Measurements from ENCODE around the gene WDR33. TPM values are rescaled to one million over a fixed set of nuclear protein-coding genes. Genes with fewer than 3 reads are reported as not detected.
"Not testable (repeated sequence)": the region's sequence is repeated elsewhere in the genome, so short reads cannot be mapped to it uniquely, and the experiment has no call there.

Gene WDR33
- total RNA-seq, 1 donor from 2014 or later: 81.0 TPM

DNA sequence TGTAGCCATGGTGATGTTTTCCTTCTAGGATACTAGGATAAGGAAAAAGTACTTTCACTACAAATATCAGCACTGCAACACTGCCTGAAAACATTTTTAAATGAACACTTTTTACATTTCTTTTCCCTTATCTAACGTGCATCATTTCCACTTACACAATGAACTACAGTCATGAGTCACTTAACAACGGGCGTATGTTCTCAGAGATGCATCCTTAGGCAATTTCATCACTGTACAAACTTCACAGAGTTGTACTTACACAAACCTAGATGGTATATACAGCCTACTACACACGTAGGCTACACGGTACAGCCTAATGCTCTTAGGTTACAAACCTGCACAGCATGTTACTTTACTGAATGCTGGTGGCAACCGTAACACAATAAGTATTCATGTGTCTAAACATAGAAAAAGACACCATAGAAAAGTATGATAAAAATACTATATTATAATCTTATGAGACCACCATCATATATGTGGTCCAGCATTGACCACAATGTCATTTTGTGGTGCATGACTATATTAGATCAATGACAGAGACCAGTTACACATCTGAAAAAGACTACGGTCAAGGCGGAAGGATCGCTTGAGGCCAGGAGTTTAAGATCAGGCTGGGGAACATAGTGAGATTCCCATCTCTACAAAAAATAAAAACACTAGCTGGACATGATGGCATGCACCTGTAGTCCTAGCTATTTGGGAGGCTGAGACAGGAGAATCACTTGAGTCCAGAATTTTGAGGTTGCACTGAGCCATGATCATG lies 39.8 kb downstream of the WDR33 start:
- H3K27me3 Mint-ChIP-seq (ENCODE audit: insufficient read depth): no peaks in the 10 kb centered on the region
- H3K9me3 Mint-ChIP-seq: no peaks in the 10 kb centered on the region
- peaks cover 9% of the 10 kb centered on the region for H3K4me1 Mint-ChIP-seq (ENCODE audit: low read depth)
- peaks cover 19% of the 10 kb centered on the region for H3K36me3 Mint-ChIP-seq (ENCODE audit: low read depth)
- DNase-seq (ENCODE audit: low spot score): no peak
- H3K27ac Mint-ChIP-seq: no peak overlapping the region
- intact Hi-C loops (cut with micrococcal nuclease): loop anchor here (2.0 kb wide), 1 partner anchor 40 kb away; the partner anchor contains the start of gene WDR33
- H3K4me3 Mint-ChIP-seq: no peak overlapping the region

DNA sequence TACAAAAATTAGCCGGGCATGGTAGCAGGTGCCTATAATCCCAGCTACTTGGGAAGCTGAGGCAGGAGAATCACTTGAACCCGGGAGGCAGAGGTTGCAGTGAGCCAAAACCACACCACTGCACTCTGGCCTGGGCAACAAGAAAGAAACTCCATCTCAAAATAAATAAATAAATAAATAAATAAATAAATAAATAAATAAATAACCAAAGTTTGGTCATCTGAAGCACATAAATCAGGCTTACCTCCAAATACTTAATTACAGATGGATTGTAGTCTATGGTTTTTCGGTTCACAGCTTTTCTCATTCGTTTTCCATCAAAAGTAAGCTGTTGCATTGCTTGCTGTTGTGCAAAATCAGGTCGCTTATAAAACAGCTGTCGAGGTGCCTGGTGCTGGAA lies 40.4 kb downstream of the WDR33 start:
- peaks cover 23% of the 10 kb centered on the region for H3K36me3 Mint-ChIP-seq (ENCODE audit: low read depth)
- intact Hi-C loops (cut with micrococcal nuclease): loop anchor here (2.0 kb wide), 1 partner anchor 40 kb away; the partner anchor contains the start of gene WDR33
- not testable (repeated sequence) for DNase-seq (ENCODE audit: low spot score); H3K27ac Mint-ChIP-seq; H3K9me3 Mint-ChIP-seq; H3K27me3 Mint-ChIP-seq (ENCODE audit: insufficient read depth); H3K4me1 Mint-ChIP-seq (ENCODE audit: low read depth); H3K4me3 Mint-ChIP-seq

DNA sequence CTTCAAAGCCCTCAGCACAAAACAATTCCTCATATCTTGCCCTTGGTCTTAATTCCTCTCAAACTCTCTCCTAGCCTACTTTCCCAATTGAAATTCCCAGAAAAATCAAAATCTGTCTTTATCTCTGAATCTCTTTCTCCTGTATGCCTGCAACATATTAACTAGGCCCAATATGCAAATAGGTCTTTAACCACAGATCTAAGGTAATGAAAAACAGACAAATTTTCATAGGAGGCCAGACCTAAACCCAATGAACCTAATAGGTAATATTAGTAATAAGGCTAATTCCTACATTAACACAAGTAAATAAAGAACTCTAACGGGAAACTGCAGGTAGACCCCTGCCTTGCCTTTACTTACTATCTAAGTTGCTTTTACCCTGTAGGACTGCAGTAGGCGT lies 41.4 kb downstream of the WDR33 start:
- no peak overlapping the region for H3K27ac Mint-ChIP-seq
- intact Hi-C loops (cut with micrococcal nuclease): no loop called here
- no peaks in the 10 kb centered on the region for H3K27me3 Mint-ChIP-seq (ENCODE audit: insufficient read depth)
- no peak for DNase-seq (ENCODE audit: low spot score)
- peaks cover 5% of the 10 kb centered on the region for H3K4me1 Mint-ChIP-seq (ENCODE audit: low read depth)
- no peak overlapping the region for H3K4me3 Mint-ChIP-seq
- H3K36me3 Mint-ChIP-seq (ENCODE audit: low read depth): peaks cover 31% of the 10 kb centered on the region
- no peaks in the 10 kb centered on the region for H3K9me3 Mint-ChIP-seq

DNA sequence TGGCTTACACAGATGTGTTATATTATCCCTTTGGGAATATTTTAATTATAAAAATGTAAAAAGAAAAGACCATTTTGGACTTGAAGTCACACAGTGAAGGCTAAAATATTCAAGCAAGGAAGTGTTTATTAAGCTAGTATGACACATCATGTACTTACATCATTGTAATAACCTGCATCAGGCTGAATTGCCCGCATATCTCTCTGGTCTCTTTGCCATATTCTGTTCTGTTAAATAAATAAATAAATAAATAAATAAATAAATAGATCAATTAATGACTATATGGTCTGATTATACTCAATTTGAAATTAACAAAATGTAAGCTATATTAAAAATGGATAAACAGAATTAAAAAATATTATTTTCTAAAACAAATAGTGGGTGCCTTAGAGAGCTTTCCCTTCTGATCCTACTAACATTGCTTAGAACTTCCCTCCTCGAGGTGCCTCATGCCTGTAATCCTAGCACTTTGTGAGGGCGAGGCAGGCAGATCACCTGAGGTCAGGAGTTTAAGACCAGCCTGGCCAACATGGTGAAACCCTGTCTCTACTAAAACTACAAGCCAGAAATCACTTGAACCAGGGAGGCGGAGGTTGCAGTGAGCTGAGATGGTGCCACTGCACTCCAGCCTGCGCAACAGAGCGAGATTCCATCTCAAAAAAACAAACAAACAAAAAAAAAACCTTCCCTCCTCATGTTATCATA lies 42.0 kb downstream of the WDR33 start:
- no peak overlapping the region for H3K27ac Mint-ChIP-seq
- intact Hi-C loops (cut with micrococcal nuclease): no loop called here
- peaks cover 5% of the 10 kb centered on the region for H3K4me1 Mint-ChIP-seq (ENCODE audit: low read depth)
- H3K36me3 Mint-ChIP-seq (ENCODE audit: low read depth): peaks cover 36% of the 10 kb centered on the region
- H3K9me3 Mint-ChIP-seq: no peaks in the 10 kb centered on the region
- H3K27me3 Mint-ChIP-seq (ENCODE audit: insufficient read depth): no peaks in the 10 kb centered on the region
- no peak for DNase-seq (ENCODE audit: low spot score)
- H3K4me3 Mint-ChIP-seq: no peak overlapping the region

DNA sequence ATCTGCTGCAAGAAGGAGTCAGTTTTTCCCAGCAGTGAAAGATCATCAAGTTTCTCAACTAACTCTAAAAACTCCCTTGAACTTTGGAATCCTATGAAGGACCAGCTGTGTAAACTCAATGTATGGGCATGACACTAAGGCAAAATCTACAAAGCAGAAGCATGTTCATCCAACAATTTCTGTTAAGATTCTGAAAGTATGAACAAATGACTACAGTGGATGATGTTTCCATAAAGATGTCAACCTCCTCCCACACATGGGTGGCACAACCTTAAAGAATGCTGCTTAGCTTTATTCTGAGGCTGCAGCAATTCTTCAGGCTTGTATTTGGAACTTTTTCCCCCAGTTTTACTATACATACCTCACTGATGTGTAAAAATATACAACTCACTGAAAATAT lies 47.2 kb downstream of the WDR33 start:
- Mint-ChIP-seq H3K4me3 (no peak overlapping the region), H3K4me1 (ENCODE audit: low read depth) (peaks cover 8% of the 10 kb centered on the region), H3K27me3 (ENCODE audit: insufficient read depth) (no peaks in the 10 kb centered on the region), H3K9me3 (no peaks in the 10 kb centered on the region), H3K36me3 (ENCODE audit: low read depth) (peaks cover 49% of the 10 kb centered on the region), H3K27ac (no peak overlapping the region)
- intact Hi-C loops (cut with micrococcal nuclease): no loop called here
- DNase-seq (ENCODE audit: low spot score): no peak

DNA sequence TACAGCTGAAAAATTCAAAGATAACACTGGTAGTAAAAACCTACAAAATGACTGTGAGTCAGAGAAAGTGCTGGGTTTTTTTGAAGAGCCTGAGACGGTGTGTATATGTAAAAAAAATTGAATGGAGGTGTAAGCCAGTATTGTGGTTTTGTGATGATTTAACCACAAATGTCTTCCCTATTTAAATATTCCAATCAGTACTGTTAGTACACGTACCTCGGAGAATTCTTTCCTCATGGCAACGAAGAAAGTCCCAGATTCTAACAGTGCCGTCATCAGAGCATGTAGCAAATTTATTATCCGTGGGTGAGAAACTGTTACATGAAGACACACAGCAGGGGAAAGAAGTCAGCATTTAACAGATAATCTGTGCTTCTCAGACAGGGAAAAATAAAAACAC lies 48.1 kb downstream of the WDR33 start:
- Mint-ChIP-seq H3K4me3 (no peak overlapping the region), H3K9me3 (no peaks in the 10 kb centered on the region), H3K27ac (no peak overlapping the region), H3K27me3 (ENCODE audit: insufficient read depth) (no peaks in the 10 kb centered on the region), H3K36me3 (ENCODE audit: low read depth) (peaks cover 51% of the 10 kb centered on the region), H3K4me1 (ENCODE audit: low read depth) (peaks cover 8% of the 10 kb centered on the region)
- no peak for DNase-seq (ENCODE audit: low spot score)
- intact Hi-C loops (cut with micrococcal nuclease): no loop called here

DNA sequence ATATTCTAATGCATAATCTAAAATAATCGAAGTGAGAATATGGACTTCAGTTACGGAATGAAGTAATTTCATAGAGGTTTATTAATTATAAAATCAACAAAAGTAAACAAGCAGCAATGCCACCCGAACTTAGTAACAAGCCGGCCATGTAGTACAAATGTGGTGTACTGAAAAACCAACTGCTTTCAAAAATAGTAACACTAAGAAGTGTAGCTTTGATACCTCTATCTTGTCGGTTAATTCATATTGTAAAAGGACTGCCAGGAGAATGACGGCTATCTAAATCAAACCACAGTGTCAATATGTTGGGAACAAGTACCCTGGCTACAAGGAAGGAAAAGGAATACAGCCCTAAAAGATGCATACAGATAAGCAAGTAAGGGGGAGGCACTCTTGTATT lies 48.5 kb downstream of the WDR33 start:
- no peak for DNase-seq (ENCODE audit: low spot score)
- intact Hi-C loops (cut with micrococcal nuclease): no loop called here
- no peak overlapping the region for H3K27ac Mint-ChIP-seq
- H3K4me3 Mint-ChIP-seq: no peak overlapping the region
- no peaks in the 10 kb centered on the region for H3K9me3 Mint-ChIP-seq
- H3K4me1 Mint-ChIP-seq (ENCODE audit: low read depth): peaks cover 8% of the 10 kb centered on the region
- peaks cover 49% of the 10 kb centered on the region for H3K36me3 Mint-ChIP-seq (ENCODE audit: low read depth)
- H3K27me3 Mint-ChIP-seq (ENCODE audit: insufficient read depth): no peaks in the 10 kb centered on the region

DNA sequence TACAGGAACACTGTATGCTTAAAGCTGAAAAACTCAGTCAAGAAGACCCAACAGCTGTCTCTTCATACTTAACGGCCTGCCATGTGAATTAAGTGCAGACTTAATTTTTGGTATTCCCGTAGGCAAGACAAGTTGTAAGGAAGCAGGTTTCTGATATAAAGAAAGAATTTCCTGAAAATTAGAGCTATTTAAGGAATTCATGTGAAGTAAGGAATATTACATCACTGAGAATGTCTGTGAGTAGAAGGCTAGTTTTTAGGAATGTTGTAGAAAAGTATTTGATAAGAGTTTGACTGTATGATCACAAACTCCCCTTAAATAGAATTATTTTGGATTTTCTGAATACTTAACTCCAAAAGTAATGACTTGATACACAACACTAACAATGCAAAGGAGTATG lies 51.0 kb downstream of the WDR33 start:
- Mint-ChIP-seq H3K27me3 (ENCODE audit: insufficient read depth) (no peaks in the 10 kb centered on the region), H3K4me3 (no peak overlapping the region), H3K4me1 (ENCODE audit: low read depth) (peaks cover 8% of the 10 kb centered on the region), H3K27ac (no peak overlapping the region), H3K9me3 (no peaks in the 10 kb centered on the region), H3K36me3 (ENCODE audit: low read depth) (peaks cover 38% of the 10 kb centered on the region)
- DNase-seq (ENCODE audit: low spot score): no peak
- intact Hi-C loops (cut with micrococcal nuclease): no loop called here

DNA sequence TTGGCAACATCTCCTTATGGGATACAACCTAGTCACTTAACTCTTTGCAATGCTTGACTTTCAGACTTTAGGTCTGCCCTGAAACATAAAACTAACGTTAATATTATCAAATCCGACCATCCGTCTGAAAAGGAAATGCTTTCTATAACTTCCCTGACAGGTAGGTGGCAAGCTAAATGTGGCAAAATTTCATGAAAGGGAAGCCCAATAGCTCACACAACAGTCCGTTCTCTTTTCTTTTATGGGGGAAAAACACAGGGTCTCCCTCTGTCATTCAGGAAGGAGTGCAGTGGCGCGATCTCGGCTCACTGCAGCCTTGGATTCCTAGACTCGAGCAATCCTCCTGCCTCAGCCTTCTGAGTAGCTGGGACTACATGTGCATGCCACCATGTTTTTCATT lies 56.8 kb downstream of the WDR33 start:
- peaks cover 4% of the 10 kb centered on the region for H3K4me1 Mint-ChIP-seq (ENCODE audit: low read depth)
- intact Hi-C loops (cut with micrococcal nuclease): loop anchor here (1.0 kb wide), 1 partner anchor 11 kb away; no protein-coding TSS in a partner anchor
- no peak for DNase-seq (ENCODE audit: low spot score)
- H3K27me3 Mint-ChIP-seq (ENCODE audit: insufficient read depth): no peaks in the 10 kb centered on the region
- H3K36me3 Mint-ChIP-seq (ENCODE audit: low read depth): peaks cover 26% of the 10 kb centered on the region
- no peak overlapping the region for H3K27ac Mint-ChIP-seq
- H3K4me3 Mint-ChIP-seq: no peak overlapping the region
- no peaks in the 10 kb centered on the region for H3K9me3 Mint-ChIP-seq

DNA sequence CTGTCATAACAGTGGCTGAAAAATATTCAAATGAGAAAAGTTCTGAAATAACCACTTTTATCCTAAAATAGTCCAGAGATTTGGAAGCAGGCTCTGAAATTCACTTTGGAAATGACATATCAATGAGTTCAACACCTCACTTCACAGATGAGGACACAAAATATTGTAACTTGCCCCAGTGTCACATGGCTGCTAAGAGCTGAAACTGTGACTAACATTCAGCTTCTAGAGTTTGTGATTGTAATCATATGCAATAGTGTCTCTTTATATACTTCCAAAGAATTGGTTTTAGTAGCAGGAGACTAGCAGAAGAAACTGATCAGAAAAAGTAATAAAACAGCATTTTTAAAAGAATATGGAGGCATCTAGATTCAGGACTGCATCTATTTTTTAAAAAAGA lies 57.6 kb downstream of the WDR33 start:
- Mint-ChIP-seq H3K9me3 (no peaks in the 10 kb centered on the region), H3K4me1 (ENCODE audit: low read depth) (peaks cover 4% of the 10 kb centered on the region), H3K27ac (peak overlapping the region; percentile 1), H3K27me3 (ENCODE audit: insufficient read depth) (no peaks in the 10 kb centered on the region), H3K36me3 (ENCODE audit: low read depth) (peaks cover 24% of the 10 kb centered on the region), H3K4me3 (no peak overlapping the region)
- no peak for DNase-seq (ENCODE audit: low spot score)
- intact Hi-C loops (cut with micrococcal nuclease): no loop called here

DNA sequence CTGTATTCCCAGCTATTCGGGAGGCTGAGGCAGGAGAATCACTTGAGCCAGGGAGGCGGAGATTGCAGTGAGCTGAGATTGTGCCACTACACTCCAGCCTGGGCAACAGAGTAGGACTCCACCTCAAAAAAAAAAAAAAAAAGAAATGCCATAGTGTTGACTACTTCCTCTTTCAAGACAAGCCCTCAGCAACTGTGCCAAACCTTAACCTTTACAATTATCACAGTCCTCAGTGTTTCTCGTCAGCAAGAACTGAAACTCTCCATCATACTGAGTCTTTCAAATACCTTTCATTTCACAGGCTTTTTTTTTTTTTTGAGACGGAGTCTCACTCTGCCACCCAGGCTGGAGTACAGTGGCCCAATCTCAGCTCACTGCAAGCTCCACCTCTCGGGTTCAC lies 61.4 kb downstream of the WDR33 start:
- peaks cover 11% of the 10 kb centered on the region for H3K4me1 Mint-ChIP-seq (ENCODE audit: low read depth)
- H3K9me3 Mint-ChIP-seq; DNase-seq (ENCODE audit: low spot score); intact Hi-C loops (cut with micrococcal nuclease); H3K27me3 Mint-ChIP-seq (ENCODE audit: insufficient read depth); H3K27ac Mint-ChIP-seq; H3K4me3 Mint-ChIP-seq: not testable (repeated sequence)
- peaks cover 28% of the 10 kb centered on the region for H3K36me3 Mint-ChIP-seq (ENCODE audit: low read depth)

DNA sequence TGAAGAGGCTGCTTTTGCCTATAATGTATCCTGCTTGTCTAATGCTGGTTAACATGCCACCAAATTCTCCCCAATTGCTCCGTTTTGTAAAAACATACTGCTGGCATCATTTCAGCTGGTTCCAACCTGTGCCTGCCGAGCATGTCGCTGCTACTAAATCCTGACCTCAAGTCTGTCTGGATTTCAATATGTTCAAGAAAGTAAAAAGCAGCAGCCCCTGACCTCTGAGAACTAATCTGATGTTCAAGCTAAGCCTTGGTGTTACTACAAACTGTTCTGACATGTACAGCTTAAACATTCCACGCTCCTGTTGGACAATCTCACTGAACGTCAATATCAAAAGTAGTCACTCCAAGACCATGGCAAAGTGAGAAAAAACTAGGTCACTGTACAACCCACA lies 63.4 kb downstream of the WDR33 start:
- intact Hi-C loops (cut with micrococcal nuclease): no loop called here
- H3K36me3 Mint-ChIP-seq (ENCODE audit: low read depth): peaks cover 35% of the 10 kb centered on the region

DNA sequence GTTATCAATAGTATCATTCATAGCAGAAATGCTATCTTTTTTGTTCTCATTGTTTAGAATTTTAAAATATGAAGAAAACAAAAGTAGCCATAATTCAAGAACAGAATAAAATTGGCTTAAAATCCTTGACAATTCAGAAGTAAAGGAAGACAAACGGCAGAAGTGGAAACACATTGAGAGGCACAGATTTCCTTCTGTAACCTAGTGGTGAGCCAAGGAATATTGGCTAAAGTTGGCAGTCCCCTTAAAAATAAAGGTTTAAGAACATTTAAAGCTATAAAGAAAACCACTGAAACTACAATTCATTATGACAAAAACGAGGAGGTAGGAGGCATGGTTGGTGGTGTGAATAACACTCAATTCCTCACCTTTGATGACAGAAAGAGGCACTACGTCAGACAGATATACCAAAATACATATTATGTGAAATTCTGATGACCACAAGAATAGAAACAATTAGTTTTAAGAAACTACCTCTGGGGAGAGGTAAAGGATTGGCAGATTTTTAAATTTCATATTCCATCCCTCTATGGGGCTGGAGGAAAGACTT lies 67.4 kb downstream of the WDR33 start:
- peaks cover 47% of the 10 kb centered on the region for H3K36me3 Mint-ChIP-seq (ENCODE audit: low read depth)
- H3K4me3 Mint-ChIP-seq: no peak overlapping the region
- no peaks in the 10 kb centered on the region for H3K9me3 Mint-ChIP-seq
- peak overlapping the region; percentile 27 for H3K27ac Mint-ChIP-seq
- H3K27me3 Mint-ChIP-seq (ENCODE audit: insufficient read depth): no peaks in the 10 kb centered on the region
- DNase-seq (ENCODE audit: low spot score): no peak
- intact Hi-C loops (cut with micrococcal nuclease): no loop called here
- peaks cover 42% of the 10 kb centered on the region for H3K4me1 Mint-ChIP-seq (ENCODE audit: low read depth)

More for the DNA sequence above, 63.4 kb downstream of the WDR33 start:
- H3K4me3 Mint-ChIP-seq: no peak overlapping the region
- H3K4me1 Mint-ChIP-seq (ENCODE audit: low read depth): peaks cover 20% of the 10 kb centered on the region
- no peak overlapping the region for H3K27ac Mint-ChIP-seq
- H3K9me3 Mint-ChIP-seq: no peaks in the 10 kb centered on the region
- no peak for DNase-seq (ENCODE audit: low spot score)
- H3K27me3 Mint-ChIP-seq (ENCODE audit: insufficient read depth): no peaks in the 10 kb centered on the region
